ENCODE measurements around the gene CTNNA1. TPM values are rescaled to one million over a fixed set of nuclear protein-coding genes. Genes with fewer than 3 reads are reported as not detected.
"Not testable (repeated sequence)": the region's sequence is repeated elsewhere in the genome, so short reads cannot be mapped to it uniquely, and the experiment has no call there.

The CTNNA1 gene, protein sequence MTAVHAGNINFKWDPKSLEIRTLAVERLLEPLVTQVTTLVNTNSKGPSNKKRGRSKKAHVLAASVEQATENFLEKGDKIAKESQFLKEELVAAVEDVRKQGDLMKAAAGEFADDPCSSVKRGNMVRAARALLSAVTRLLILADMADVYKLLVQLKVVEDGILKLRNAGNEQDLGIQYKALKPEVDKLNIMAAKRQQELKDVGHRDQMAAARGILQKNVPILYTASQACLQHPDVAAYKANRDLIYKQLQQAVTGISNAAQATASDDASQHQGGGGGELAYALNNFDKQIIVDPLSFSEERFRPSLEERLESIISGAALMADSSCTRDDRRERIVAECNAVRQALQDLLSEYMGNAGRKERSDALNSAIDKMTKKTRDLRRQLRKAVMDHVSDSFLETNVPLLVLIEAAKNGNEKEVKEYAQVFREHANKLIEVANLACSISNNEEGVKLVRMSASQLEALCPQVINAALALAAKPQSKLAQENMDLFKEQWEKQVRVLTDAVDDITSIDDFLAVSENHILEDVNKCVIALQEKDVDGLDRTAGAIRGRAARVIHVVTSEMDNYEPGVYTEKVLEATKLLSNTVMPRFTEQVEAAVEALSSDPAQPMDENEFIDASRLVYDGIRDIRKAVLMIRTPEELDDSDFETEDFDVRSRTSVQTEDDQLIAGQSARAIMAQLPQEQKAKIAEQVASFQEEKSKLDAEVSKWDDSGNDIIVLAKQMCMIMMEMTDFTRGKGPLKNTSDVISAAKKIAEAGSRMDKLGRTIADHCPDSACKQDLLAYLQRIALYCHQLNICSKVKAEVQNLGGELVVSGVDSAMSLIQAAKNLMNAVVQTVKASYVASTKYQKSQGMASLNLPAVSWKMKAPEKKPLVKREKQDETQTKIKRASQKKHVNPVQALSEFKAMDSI
- 58.7 and 78.6 TPM in 2 replicates for total RNA-seq

DNA sequence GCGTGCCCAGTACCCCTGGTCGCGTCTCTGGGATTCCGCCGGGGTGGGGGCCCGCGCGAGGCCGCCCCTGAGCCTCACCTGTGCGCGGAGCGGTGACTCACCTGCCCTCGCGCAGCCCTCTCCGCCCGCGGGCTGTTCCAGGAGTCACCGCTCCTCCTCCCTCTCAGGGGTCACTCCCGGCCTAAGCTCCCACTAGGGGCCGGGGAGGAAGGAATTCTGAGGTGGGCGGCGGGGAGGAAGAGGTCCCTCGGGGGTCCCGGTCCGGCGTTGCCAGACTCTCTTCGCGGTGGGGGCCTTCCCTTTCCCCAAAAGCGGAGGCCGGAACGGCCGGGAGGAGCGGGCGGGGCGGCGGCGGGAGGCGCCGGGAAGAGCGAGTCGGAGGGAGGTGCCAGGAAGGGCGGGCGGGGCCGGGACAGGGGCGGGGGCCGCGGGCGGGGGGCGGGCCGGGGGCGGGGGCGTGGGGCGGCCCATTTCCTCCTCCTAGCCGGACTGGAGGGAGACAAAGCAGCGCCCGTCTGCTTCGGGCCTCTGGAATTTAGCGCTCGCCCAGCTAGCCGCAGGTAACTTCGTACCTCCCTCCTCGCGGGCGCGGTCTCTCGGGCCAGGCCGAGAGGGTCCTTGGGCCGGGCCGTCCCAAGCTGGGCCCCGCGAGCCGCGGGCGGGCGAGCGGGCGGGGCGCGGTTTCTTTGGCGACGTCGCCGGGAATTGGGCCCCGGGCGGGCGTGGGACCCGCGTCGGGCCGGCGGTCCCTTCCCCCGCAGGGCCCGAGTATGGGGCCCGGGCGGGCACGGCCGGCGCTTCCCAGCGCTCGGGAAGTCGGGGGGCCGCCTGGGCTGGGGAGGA is at the start of gene CTNNA1:
Gene CTNNA1 (plus strand): TSS at position 475 of the 843 bp plus-strand sequence. CDS start 28,500 bp downstream, outside the sequence.
- peak within 1 kb of the TSS; percentile 63 for H3K27ac Mint-ChIP-seq
- peaks cover 13% of the 10 kb centered on the region for H3K36me3 Mint-ChIP-seq (ENCODE audit: low read depth)
- DNase-seq: peak; percentile 86
- intact Hi-C loops (cut with micrococcal nuclease): loop anchor here (5.0 kb wide), 1 partner anchor 101 kb away; no protein-coding TSS in a partner anchor
- peak within 1 kb of the TSS; percentile 78 for H3K4me3 Mint-ChIP-seq
- no peaks in the 10 kb centered on the region for H3K9me3 Mint-ChIP-seq
- peaks cover 31% of the 10 kb centered on the region for H3K4me1 Mint-ChIP-seq
- H3K27me3 Mint-ChIP-seq: peaks cover 34% of the 10 kb centered on the region

DNA sequence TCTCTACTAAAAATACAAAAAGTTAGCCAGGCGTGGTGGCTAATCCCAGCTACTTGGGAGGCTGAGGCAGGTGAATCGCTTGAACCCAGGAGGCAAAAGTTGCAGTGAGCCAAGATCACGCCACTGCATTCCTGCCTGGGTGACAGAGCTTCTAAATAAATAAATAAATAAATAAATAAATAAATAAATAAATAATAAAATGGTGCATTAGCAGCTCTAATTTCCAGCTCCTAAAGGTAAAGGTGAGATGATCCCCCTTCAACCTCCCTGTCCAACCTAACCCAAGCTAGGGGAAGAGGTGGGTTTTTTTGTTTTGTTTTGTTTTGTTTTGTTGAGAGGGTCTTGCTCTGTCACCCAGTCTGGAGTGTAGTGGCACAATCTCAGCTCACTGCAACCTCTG is 49.4 kb upstream of the CTNNA1 start:
- H3K36me3 Mint-ChIP-seq (ENCODE audit: low read depth); H3K27ac Mint-ChIP-seq; DNase-seq; H3K9me3 Mint-ChIP-seq; intact Hi-C loops (cut with micrococcal nuclease); H3K4me1 Mint-ChIP-seq; H3K4me3 Mint-ChIP-seq: not testable (repeated sequence)
- peaks cover 64% of the 10 kb centered on the region for H3K27me3 Mint-ChIP-seq

DNA sequence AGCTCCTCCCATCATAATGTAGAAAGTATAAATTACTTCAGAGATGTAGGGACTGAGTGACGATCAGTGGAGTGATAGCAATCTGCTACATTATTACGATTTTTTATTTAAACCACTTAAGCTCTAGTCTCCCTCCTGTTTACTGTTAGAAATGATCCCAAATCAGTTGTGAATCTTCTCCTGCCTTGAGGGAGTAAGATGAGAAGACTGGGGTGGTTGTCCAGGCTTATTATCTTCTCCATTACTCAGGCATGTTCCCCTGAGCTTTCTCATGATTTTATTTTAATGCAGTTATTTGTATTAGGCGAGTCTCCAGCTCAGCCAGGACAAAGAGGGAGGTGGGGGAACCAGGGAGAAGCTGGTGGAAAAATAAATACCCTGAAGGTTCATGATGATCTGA is 48.2 kb upstream of the CTNNA1 start:
- Mint-ChIP-seq H3K36me3 (ENCODE audit: low read depth) (no peaks in the 10 kb centered on the region), H3K27me3 (peaks cover 56% of the 10 kb centered on the region), H3K9me3 (no peaks in the 10 kb centered on the region), H3K4me3 (no peak overlapping the region), H3K27ac (no peak overlapping the region), H3K4me1 (no peaks in the 10 kb centered on the region)
- DNase-seq: no peak
- intact Hi-C loops (cut with micrococcal nuclease): no loop called here

DNA sequence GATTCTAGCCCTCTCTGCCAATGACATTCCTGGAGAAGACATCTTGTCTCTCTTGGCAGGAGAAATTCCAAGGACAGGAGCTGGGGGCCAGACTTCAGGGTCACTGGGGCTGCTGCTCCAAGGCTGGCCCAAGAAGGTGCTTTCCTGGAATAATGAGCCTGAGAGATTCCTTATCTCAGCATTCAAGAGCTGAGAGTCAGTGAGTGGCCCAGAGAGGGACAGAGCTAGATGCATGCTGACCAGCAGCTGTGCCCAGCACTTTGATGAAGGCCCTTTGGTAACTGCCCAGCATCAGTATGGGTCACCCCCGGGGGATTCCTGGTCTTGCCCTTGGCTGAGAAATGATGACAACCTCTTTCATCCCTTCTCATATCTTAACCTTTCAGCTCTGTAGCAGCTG is 47.7 kb upstream of the CTNNA1 start:
- Mint-ChIP-seq H3K27ac (no peak overlapping the region), H3K9me3 (no peaks in the 10 kb centered on the region), H3K27me3 (peaks cover 52% of the 10 kb centered on the region), H3K4me1 (no peaks in the 10 kb centered on the region), H3K4me3 (no peak overlapping the region), H3K36me3 (ENCODE audit: low read depth) (no peaks in the 10 kb centered on the region)
- DNase-seq: no peak
- intact Hi-C loops (cut with micrococcal nuclease): no loop called here

- no peaks in the 10 kb centered on the region for H3K36me3 Mint-ChIP-seq (ENCODE audit: low read depth)
- H3K4me1 Mint-ChIP-seq: no peaks in the 10 kb centered on the region
- H3K27ac Mint-ChIP-seq: no peak overlapping the region
- H3K27me3 Mint-ChIP-seq: peaks cover 43% of the 10 kb centered on the region
- no peaks in the 10 kb centered on the region for H3K9me3 Mint-ChIP-seq
- no peak overlapping the region for H3K4me3 Mint-ChIP-seq
- DNase-seq: no peak
- intact Hi-C loops (cut with micrococcal nuclease): no loop called here
Measured at GRCh38 chr5:138706655-138707480, 46.4 kb upstream of the CTNNA1 start.

DNA sequence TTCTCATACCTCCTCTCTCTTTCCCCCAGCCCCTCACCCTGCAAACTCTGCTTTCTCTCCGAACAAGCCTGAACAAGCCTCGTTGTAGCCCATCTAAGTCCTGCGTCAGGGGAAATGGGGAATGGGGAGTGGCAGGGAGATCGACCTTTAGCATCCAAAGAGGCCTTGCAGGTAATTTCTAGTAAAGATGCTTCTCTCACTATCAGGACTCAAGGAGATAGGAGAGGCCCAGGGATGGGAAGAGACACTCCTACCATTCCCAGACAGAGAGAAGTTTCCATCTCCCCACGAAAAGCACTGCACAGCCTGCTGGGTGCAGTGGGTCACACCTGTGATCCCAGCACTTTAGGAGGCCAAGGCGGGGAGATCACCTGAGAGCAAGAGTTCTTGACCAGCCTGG is 44.4 kb upstream of the CTNNA1 start:
- Mint-ChIP-seq H3K4me1 (no peaks in the 10 kb centered on the region), H3K27me3 (peaks cover 38% of the 10 kb centered on the region), H3K9me3 (no peaks in the 10 kb centered on the region), H3K27ac (no peak overlapping the region), H3K4me3 (no peak overlapping the region), H3K36me3 (ENCODE audit: low read depth) (no peaks in the 10 kb centered on the region)
- DNase-seq: no peak
- intact Hi-C loops (cut with micrococcal nuclease): no loop called here

DNA sequence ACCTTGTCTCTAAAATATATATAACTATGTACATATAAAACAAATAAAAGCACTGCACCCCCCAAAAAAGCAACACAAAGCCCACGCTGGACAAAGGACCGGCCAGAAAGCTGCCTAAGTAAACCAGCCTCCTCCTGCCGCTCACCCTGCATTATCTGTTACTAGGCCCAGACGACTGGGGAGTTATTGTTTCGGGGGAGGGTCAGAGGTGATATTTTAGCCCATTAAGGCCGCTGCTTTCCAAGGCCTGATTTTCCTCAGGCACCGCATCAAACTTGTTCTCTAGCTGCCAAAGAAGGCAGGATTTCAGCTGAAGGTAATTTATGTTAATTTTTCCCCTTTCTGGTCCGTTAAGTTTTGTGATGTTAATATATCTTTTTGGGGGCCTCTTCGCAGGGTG is 44.0 kb upstream of the CTNNA1 start:
- peaks cover 39% of the 10 kb centered on the region for H3K27me3 Mint-ChIP-seq
- no peak overlapping the region for H3K27ac Mint-ChIP-seq
- no peak for DNase-seq

DNA sequence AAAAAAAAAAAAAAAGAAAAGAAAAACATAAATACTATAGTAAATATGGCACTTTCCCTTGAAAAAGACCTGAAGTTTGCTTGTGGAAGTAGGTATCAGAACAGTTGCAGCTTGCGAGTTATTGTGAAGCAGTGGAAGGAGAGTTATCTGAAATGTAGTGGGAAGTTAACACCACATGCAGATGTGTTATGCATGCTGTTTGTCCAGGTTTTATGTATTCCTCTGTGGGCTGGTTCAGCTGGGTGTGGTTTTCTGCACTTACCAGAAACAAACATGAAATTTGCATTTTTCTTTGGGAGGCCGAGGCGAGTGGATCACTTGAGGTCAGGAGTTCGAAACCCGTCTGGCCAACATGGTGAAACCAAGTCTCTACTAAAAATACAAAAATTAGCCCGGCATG is 42.1 kb upstream of the CTNNA1 start:
- H3K9me3 Mint-ChIP-seq: no peaks in the 10 kb centered on the region
- no peak overlapping the region for H3K4me3 Mint-ChIP-seq
- intact Hi-C loops (cut with micrococcal nuclease): no loop called here
- DNase-seq: no peak
- peaks cover 40% of the 10 kb centered on the region for H3K27me3 Mint-ChIP-seq
- H3K4me1 Mint-ChIP-seq: peaks cover 3% of the 10 kb centered on the region
- H3K27ac Mint-ChIP-seq: no peak overlapping the region
- no peaks in the 10 kb centered on the region for H3K36me3 Mint-ChIP-seq (ENCODE audit: low read depth)

More for the DNA sequence above, 44.0 kb upstream of the CTNNA1 start:
- intact Hi-C loops (cut with micrococcal nuclease): no loop called here
- H3K4me1 Mint-ChIP-seq: no peaks in the 10 kb centered on the region
- H3K36me3 Mint-ChIP-seq (ENCODE audit: low read depth): no peaks in the 10 kb centered on the region
- H3K9me3 Mint-ChIP-seq: no peaks in the 10 kb centered on the region
- H3K4me3 Mint-ChIP-seq: no peak overlapping the region

- Mint-ChIP-seq H3K9me3 (no peaks in the 10 kb centered on the region), H3K27me3 (peaks cover 40% of the 10 kb centered on the region), H3K36me3 (ENCODE audit: low read depth) (no peaks in the 10 kb centered on the region), H3K27ac (no peak overlapping the region), H3K4me1 (peaks cover 3% of the 10 kb centered on the region), H3K4me3 (no peak overlapping the region)
- intact Hi-C loops (cut with micrococcal nuclease): no loop called here
- no peak for DNase-seq
Measured at GRCh38 chr5:138711811-138712210, 41.4 kb upstream of the CTNNA1 start.

GRCh38 chr5:138712324-138712723 is 40.9 kb upstream of the CTNNA1 start:
- H3K27me3 Mint-ChIP-seq: peaks cover 41% of the 10 kb centered on the region
- H3K27ac Mint-ChIP-seq: no peak overlapping the region
- H3K36me3 Mint-ChIP-seq (ENCODE audit: low read depth): no peaks in the 10 kb centered on the region
- peaks cover 3% of the 10 kb centered on the region for H3K4me1 Mint-ChIP-seq
- no peak for DNase-seq
- H3K4me3 Mint-ChIP-seq: no peak overlapping the region
- intact Hi-C loops (cut with micrococcal nuclease): no loop called here
- no peaks in the 10 kb centered on the region for H3K9me3 Mint-ChIP-seq

DNA sequence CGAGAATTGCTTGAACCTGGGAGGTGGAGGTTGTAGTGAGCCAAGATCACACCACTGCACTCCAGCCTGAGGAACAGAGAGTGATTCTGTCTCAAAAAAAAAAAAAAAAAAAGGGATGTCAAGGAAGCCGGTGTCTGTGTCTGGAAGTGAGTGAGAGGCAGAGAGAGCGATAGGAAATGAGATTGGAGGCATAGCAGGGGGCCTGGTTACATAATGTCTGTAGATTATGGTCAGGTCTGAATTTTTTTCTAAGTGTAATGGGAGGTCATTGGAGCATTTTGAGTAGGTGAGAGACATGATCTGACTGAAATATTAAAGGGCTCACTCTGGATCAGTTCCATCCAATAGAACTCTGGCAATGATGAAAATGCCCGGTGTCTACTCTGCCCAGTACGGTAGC is 40.4 kb upstream of the CTNNA1 start:
- H3K36me3 Mint-ChIP-seq (ENCODE audit: low read depth): no peaks in the 10 kb centered on the region
- H3K4me1 Mint-ChIP-seq: peaks cover 3% of the 10 kb centered on the region
- H3K27ac Mint-ChIP-seq: no peak overlapping the region
- no peak overlapping the region for H3K4me3 Mint-ChIP-seq
- DNase-seq: no peak
- intact Hi-C loops (cut with micrococcal nuclease): no loop called here
- H3K27me3 Mint-ChIP-seq: peaks cover 41% of the 10 kb centered on the region
- H3K9me3 Mint-ChIP-seq: no peaks in the 10 kb centered on the region

- H3K4me1 Mint-ChIP-seq: peaks cover 3% of the 10 kb centered on the region
- H3K27me3 Mint-ChIP-seq: peaks cover 41% of the 10 kb centered on the region
- H3K27ac Mint-ChIP-seq: no peak overlapping the region
- no peak overlapping the region for H3K4me3 Mint-ChIP-seq
- no peaks in the 10 kb centered on the region for H3K36me3 Mint-ChIP-seq (ENCODE audit: low read depth)
- no peak for DNase-seq
- intact Hi-C loops (cut with micrococcal nuclease): no loop called here
- H3K9me3 Mint-ChIP-seq: no peaks in the 10 kb centered on the region
Measured at GRCh38 chr5:138713247-138713646, 40.0 kb upstream of the CTNNA1 start.

DNA sequence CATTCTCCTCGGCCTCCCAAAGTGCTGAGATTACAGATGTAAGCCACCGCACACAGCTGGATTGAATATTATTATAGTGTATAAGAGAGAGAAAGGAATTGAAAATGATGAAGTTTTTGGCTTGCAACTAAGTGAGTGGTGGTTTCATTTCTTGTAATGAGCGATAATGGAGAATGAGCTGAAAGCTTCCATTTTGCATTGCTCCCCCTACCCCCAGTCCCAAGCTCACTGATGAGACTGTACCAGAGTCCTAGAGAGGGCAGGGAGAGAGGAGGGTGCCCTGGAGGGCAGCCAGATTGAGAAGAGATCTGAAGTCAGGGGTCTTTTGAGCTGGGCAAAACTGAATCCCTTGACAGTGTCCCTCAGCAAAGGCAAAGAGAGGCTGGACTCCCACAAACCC is 38.5 kb upstream of the CTNNA1 start:
- Mint-ChIP-seq H3K4me1 (peaks cover 3% of the 10 kb centered on the region), H3K4me3 (no peak overlapping the region), H3K27me3 (peaks cover 38% of the 10 kb centered on the region), H3K27ac (no peak overlapping the region), H3K36me3 (ENCODE audit: low read depth) (no peaks in the 10 kb centered on the region), H3K9me3 (no peaks in the 10 kb centered on the region)
- intact Hi-C loops (cut with micrococcal nuclease): no loop called here
- no peak for DNase-seq

Data from activated CD4-positive, alpha-beta T cell treated with anti-CD3 and anti-CD28 coated beads, Interleukin-2, amount 10 ng/mL, durations not matched to agents 24 days and 14 days (primary cell).